IPS DF 19.7 (cell line): Measurements from ENCODE around the gene TEX47.

ENCODE experiments used
- DNase-seq: peaks from one replicate; pipeline ENCODE4 v3.0.0-alpha.2; 2013; ENCODE audit warnings: low read depth, low spot score

TEX47 gene

GRCh38 chr7:88795553-88795952, at the start of gene TEX47:
TSS of gene TEX47 (minus strand) at chr7:88795737. CDS start at chr7:88794942, 795 bp downstream.
- no peak for DNase-seq

- no peak for DNase-seq
Measured at GRCh38 chr7:88845091-88845490, 49.6 kb upstream of the TEX47 start.

GRCh38 chr7:88842201-88842600, 46.7 kb upstream of the TEX47 start:
- DNase-seq = no peak

DNA sequence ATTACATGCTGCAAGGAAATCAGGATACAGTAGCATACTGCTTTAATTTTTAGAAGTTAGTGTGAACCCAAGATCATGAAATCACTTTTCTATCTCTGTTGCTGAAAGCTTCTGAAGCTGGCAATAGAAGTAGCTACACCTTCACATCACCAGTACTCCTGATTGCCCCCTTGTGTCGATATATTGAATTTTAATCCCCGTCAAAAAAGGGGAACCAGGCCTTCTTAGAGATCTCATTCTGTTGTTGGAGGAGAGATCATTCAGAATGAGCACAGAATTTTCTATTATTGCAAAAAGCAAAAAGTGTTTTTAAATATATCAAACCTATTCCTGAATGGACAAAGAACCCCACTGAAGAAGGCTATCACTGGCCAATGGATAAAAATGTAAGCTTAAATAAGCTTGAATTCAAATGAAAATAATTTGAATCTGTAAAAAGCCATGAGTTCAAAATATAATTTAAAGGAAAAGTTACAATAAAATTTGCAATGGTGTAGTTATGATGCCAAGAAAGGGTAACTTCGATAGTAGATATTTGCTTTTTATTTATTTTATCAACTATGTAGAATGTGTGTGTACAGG, 39.7 kb upstream of the TEX47 start:
- peak; percentile 5 for DNase-seq

DNA sequence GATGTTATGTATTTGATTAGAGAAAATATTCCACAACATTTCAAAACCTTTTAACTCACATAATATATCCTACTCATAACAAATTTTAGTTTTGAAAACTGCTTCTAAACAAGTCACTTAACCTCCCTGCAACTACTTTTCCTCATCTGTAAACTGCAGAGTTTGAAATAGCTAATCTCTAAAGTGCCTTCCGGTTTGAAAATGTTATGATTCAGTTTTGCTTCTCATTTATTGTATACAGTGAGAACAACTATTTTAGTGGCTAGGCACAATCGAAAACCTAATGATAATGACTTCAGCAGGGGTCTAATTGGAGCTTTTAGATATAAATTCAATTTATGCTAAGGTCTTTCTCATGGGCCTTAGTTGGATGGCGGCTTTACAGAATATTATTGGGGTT, 30.7 kb upstream of the TEX47 start:
- no peak for DNase-seq

DNA sequence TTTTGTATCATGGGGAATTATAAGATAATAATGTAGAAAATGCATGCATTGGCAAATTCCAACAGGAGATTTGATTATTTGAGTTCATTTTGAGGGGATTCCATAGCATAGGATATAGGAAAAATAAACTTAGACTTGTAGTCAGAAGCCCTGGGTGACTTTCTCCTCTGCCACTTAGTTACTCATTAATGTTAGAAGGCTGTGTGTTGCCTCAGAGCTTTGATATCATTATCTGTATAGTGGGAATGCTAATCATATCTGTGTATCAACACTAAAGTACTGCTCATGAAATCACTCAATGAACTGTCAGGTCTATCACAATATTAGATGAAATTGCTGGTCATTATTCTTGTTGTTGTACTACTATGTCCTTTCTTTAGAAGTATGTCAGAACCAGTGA, 23.0 kb upstream of the TEX47 start:
- DNase-seq = no peak

DNA sequence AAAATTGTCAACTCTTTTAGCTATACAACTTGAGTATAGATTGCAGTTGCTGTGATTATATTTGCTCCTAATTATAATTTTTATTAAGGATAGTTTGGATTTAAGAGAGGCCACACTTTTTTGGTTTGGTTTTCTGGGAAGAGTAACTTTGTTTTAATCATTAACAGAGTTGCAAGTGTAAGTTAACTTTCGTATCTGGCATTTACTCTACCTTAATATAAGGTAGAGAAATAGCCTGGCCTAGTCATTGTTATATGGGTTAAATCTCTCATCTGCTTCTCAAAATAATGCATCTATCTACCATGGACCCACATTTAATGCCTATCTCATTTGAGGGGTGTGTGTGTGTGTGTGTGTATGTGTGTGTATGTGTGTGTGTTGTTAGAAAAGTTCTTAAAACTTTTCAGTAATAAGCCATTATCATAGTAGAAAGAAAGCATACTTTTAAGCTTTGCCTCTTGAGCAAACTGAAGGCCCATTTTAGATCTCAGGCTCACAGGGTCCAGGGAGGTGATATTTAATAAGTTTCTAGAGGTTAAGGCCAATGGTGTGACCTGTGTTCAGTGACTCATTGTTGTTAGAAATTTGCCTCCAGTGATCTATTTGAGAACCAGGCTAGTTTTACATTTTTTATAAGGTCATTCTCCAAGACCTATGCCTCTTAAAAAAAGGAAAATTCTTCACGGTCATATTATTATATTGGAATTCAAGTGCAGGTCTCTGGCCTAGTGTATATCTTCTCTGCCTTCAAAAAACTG, 10.9 kb upstream of the TEX47 start:
- DNase-seq = no peak

DNA sequence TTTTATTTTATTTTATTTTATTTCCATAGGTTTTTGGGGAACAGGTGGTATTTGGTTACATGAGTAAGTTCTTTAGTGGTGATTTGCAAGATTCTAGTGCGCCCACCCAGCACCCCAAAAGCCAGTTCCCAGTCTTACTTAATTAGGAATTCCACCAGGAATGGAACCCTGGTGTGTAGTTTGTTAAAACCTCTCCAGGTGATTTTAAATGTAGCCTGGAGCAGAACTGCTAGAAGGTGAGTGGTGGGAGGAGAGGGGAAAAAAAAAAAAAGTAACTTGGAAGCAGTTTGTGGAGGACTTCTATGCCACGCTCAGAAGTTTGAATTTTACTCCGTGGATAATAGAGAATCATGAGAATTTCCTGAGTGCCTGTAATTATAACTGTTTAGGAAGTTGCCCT, 5.5 kb upstream of the TEX47 start:
- no peak for DNase-seq

GRCh38 chr7:88792361-88792760, 3.2 kb downstream of the TEX47 start:
- DNase-seq = no peak

- DNase-seq = no peak
Measured at GRCh38 chr7:88791891-88792290, 3.6 kb downstream of the TEX47 start.

DNA sequence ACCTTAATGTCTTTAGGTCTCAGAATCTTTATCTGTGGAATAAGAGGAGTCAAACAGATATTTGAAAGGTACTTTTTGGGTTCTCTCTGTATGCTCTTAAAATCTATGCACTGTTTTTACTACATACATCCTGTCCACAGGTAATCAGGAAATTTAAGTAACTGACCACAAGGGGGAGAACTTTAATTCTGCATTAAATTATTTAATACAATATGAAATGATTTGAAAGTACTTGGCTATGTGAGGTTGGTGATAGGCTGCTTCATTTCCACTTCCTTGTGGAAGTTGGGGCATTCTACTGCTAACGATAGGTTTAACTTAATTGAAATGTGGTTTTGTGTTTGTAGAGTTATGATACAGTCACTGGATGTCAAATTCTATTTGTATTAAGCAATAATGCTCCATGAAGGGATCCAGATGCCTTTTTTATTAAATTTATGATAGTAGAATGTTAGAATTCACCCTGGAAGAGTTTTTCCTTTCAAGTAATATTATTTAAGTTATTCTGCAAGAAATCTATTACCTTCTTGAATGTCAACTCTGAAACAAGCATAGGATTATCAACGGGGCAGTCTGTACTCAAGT, 6.0 kb downstream of the TEX47 start:
- no peak for DNase-seq

DNA sequence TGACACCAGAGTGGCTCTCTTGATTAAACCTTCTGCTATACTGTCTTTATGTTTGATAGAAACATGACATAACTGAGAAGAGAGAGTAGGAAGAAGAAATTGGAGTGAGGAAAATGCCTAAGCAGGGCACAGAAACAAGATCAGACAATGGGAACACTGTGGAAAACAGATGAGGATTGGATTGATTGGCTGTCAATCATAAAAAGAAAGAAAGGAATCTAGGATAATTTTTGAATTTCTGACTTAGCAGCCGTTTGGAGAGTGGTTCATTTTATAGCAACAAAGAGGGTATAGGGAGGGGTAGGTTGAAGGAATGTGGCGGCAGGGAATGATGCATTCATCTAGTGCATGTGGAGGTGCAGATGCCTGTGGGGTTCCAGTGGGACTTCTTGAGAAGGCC, 7.8 kb downstream of the TEX47 start:
- DNase-seq = no peak

DNA sequence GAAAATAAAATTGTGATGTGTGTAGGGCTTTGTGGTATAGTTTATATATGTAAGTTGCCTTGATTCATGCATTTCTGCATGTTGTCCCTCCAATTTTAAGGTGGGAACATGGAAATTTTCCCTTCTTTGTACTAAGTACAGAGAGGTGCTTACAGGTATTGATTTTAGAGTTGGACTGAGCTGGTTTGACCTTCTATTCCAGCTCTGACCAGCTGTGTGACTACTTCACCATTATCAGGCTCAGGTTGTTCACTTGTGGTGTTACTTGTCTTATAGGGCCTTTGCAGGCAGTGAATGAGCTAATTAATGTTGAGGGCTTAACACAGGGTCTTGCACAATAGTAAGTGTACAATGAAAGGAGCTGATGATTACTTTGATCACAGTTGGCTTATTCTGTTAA, 19.7 kb downstream of the TEX47 start:
- DNase-seq = no peak

GRCh38 chr7:88772776-88773175, 22.8 kb downstream of the TEX47 start:
- no peak for DNase-seq

GRCh38 chr7:88771417-88771816, 24.1 kb downstream of the TEX47 start:
- DNase-seq = no peak

DNA sequence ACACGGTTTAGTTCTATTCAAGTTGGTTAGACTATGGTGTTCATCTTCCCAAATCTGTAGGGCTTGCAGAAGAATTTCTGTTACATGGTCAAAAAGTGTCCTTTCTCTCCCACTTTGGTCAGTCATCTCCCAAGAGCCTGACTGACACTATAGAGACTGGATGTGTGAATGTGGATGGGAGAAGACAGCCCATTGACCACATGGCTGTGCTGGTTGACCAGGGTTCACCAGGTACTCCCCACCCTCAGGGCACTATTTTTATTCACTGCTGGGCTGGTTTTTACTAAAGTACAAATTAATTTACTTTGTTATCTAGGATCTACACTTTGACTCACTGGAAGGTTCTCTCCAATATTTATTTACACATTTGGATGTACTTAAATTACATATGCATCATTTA, 33.8 kb downstream of the TEX47 start:
- no peak for DNase-seq

- DNase-seq = no peak
Measured at GRCh38 chr7:88760136-88760515, 35.4 kb downstream of the TEX47 start.

GRCh38 chr7:88759230-88760135, 36.1 kb downstream of the TEX47 start, which contains the start of gene ZNF804B:
TSS of gene ZNF804B (plus strand) at chr7:88759700. CDS start at chr7:88759977, 277 bp downstream.
- DNase-seq = no peak

- no peak for DNase-seq
Measured at GRCh38 chr7:88758381-88759229, 36.9 kb downstream of the TEX47 start.

DNA sequence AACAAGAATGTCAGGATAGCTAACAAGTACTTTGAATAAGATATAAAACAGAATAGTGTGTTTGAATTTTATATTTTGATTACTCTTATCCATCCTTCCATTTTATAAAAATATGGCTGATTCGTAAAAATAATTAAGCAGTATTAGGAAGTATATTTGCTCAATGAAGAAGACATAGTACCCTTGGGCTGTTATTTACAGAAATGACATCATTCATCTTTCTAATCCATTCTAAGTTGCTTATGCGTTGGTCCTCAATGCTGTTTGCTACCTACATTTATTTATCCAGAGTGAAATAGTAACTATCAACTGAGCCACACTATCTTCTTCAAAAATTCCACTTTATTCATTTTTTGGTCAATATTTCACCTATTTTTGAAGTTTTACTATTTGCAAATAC, 38.2 kb downstream of the TEX47 start:
- no peak for DNase-seq

- no peak for DNase-seq
Measured at GRCh38 chr7:88756802-88757201, 38.7 kb downstream of the TEX47 start.
